ENCODE data around the gene TBC1D8. TPM values are rescaled to one million over a fixed set of nuclear protein-coding genes. Genes with fewer than 3 reads are reported as not detected.

TBC1D8 gene
- total and polyA plus RNA-seq, 9 of the 15 experiments (the other 6 are each of a cell fraction or from before 2014, with no cell fraction given) = 0.36 to 1.3 (median 0.82) TPM

- TF ChIP-seq CHD7 (IDR thresholded peaks at IDR 0.05; ENCODE audit: low read depth, low read length) = no peak
- no peak for TF ChIP-seq TFAP4 (CRISPR knock-in tag; IDR thresholded peaks at IDR 0.05; ENCODE audit: borderline replicate concordance)
- TF ChIP-seq RHOXF2B (CRISPR knock-in tag; conservative IDR thresholded peaks at IDR 0.05) = no peak
- TF ChIP-seq DDX20 (tag; IDR thresholded peaks at IDR 0.05; ENCODE audit: low read depth) = no peak
- peak; percentile 62 for TF ChIP-seq PRDM10 (IDR thresholded peaks at IDR 0.05; ENCODE audit: partially characterized antibody)
- no peak for TF ChIP-seq NR2F6 (CRISPR knock-in tag; IDR thresholded peaks at IDR 0.05)
- TF ChIP-seq CBX1 (IDR thresholded peaks at IDR 0.05; ENCODE audit: low read depth) = no peak
Observed at GRCh38 chr2:101038455-101039255, 112.5 kb downstream of the TBC1D8 start (continued).

Measured in K562 (cell line).